Suppressor macrophage (primary cell): ENCODE data around the gene PCDHAC1.
"Not testable (repeated sequence)": the region's sequence is repeated elsewhere in the genome, so short reads cannot be mapped to it uniquely, and the experiment has no call there.

Source experiments
- DNase-seq, 4 experiments: peaks; one replicate each; pipeline ENCODE4 v3.0.0-alpha.2; 2020 to 2022
- total RNA-seq, 17 experiments: gene quantifications; one replicate each; lab custom pipeline; 2026; ENCODE audit warnings: mixed read lengths in 6 of 17, inconsistent platforms in 3 of 17; lab: John Stamatoyannopoulos, UW

Gene PCDHAC1, protein sequence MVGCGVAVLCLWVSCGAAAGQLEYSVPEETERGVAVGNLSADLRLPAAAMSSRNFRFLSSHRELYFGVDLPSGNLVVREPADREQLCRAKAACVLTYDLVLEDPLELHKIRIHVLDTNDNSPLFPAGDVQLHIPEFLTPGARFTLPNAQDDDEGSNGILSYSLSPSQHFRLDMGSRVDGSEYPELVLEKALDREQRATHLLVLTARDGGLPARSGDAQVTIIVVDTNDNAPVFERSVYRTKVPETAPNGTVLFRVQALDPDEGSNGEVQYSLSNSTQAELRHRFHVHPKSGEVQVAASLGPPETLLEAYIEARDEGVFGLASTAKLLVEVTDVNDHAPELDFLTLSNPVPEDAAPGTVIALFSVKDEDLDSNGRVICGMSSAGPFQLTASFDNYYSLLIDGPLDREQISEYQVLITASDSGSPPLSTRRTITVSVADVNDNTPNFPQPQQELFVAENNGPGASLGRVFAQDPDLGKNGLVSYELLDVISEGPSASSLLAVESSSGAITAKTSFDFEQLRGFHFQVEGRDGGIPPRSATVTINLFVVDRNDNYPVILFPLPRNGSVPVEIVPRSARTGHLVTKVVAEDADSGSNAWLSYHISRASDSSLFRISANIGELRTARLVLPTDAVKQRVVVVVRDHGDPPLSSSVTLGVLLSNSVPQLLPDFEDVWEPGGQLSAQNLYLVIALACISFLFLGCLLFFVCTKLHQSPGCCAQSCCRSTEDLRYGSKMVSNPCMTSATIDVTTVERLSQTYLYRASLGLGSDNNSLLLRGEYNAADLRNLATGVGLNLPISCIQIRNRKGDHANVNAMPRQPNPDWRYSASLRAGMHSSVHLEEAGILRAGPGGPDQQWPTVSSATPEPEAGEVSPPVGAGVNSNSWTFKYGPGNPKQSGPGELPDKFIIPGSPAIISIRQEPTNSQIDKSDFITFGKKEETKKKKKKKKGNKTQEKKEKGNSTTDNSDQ
- total RNA-seq, result 0 to 1.4 (median 0) reads per million in 17 experiments

GRCh38 chr5:140925806-140926442 is at the start of gene PCDHAC1:
PCDHAC1 (plus strand) TSS chr5:140926299; CDS start chr5:140926893, 594 bp downstream.
- no peak for DNase-seq

DNA sequence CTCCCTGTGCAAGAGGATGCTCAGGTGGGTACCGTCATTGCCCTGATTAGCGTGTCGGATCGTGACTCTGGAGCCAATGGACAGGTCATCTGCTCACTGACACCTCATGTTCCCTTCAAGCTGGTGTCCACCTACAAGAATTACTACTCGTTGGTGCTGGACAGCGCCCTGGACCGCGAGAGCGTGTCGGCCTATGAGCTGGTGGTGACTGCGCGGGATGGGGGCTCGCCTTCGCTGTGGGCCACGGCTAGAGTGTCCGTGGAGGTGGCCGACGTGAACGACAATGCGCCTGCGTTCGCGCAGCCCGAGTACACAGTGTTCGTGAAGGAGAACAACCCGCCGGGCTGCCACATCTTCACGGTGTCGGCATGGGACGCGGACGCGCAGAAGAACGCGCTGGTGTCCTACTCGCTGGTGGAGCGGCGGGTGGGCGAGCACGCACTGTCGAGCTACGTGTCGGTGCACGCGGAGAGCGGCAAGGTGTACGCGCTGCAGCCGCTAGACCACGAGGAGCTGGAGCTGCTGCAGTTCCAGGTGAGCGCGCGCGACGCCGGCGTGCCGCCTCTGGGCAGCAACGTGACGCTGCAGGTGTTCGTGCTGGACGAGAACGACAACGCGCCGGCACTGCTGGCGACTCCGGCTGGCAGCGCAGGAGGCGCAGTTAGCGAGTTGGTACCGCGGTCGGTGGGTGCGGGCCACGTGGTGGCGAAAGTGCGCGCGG is 49.4 kb upstream of the PCDHAC1 start:
- not testable (repeated sequence) for DNase-seq

DNA sequence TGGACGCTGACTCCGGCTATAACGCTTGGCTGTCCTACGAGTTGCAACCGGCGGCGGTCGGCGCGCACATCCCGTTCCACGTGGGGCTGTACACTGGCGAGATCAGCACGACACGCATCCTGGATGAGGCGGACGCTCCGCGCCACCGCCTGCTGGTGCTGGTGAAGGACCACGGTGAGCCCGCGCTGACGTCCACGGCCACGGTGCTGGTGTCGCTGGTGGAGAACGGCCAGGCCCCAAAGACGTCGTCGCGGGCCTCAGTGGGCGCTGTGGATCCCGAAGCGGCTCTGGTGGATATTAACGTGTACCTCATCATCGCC is 48.9 kb upstream of the PCDHAC1 start:
- DNase-seq, result no peak

GRCh38 chr5:140881889-140882590 is 44.1 kb upstream of the PCDHAC1 start, which contains the start of gene PCDHA13:
PCDHA13 (plus strand) TSS chr5:140882124; CDS start chr5:140882269, 145 bp downstream.
- no peak for DNase-seq

DNA sequence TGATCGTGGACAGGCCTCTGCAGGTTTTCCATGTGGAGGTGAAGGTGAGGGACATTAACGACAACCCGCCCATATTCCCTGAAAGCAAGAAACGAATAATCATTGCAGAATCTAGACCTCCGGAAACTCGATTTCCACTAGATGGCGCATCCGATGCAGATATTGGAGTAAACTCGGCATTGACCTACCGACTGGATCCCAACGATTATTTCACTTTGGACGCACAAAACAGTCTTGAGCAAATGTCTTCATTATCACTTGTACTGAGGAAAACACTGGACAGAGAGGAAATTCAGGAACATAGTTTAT is 43.6 kb upstream of the PCDHAC1 start:
- DNase-seq, result no peak

DNA sequence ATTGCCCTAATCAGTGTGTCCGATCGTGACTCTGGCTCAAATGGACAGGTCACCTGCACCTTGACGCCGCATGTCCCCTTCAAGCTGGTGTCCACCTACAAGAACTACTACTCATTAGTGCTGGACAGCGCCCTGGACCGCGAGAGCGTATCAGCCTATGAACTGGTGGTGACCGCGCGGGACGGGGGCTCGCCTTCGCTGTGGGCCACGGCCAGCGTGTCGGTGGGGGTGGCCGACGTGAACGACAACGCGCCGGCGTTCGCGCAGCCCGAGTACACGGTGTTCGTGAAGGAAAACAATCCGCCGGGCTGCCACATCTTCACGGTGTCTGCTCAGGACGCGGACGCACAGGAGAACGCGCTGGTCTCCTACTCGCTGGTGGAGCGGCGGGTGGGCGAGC is 42.7 kb upstream of the PCDHAC1 start:
- DNase-seq, result no peak

- no peak for DNase-seq
These were observed 42.0 kb upstream of the PCDHAC1 start for GRCh38 chr5:140883927-140884697.

- DNase-seq, result no peak
These were observed 9.8 kb upstream of the PCDHAC1 start for GRCh38 chr5:140916325-140916724.

- DNase-seq, result no peak
These were observed 2.5 kb upstream of the PCDHAC1 start for GRCh38 chr5:140923601-140924000.

DNA sequence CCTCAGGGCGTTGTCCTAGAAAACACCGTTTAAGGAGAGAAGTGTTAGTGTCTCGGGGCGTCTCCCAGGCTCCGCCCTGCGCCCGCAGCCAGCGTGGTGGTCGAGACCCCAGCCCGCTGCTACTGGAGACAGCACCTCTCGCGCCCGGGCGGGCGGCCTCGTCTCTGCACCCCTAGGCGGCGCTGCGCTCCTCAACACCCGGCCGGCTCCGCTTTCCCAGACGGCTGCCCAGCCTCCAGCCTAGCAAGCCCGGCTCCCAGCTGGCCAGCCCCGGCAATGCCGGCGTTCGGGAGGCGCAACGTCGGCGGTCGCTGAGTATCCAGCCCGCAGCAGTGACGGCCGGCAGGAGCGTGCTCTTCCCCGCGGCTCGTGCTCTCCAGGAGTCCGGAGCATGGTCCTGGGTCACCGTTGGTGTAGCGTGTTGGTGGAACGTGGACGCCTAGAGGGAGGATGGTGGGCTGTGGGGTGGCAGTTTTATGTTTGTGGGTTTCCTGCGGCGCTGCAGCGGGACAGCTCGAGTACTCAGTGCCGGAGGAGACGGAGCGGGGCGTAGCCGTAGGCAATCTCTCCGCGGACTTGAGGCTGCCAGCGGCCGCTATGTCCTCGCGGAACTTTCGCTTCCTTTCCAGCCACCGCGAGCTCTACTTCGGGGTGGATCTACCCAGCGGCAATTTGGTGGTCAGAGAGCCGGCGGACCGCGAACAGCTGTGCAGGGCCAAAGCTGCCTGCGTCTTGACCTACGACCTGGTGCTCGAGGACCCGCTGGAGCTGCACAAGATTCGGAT is 536 bp downstream of the PCDHAC1 start:
- peak; percentile 7 to 35 (median 17) for DNase-seq

GRCh38 chr5:140927228-140927573 is 1.1 kb downstream of the PCDHAC1 start:
- no peak for DNase-seq

DNA sequence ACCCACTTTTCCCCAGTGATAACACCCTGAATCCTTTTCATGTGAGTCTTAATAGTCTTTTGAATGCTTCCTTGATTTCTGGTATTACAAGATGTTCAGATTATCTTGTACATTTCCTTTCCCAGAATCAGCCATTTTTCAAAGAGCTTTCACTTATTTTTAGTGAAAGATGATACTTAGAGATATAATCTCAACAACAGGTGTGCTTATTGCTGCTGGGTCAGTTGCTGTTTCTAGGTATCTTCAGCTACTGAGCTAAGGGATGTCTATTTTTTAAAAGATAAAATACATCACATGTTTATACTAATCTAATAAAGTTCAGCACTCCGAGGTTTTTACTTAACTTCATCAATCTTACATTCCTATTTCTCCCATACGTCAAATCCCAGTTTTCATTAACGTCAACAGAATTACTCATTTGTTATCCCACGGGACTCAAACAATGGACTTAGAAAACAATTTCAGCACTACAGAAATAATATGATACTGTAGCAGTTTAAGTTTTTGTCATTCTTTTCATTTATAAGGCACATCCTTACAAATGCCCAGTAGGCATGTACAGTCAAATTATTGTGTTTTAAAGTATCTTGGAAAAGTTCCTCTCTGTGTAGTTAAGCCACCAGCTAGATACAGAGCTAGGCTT is 9.0 kb downstream of the PCDHAC1 start:
- DNase-seq, result no peak

DNA sequence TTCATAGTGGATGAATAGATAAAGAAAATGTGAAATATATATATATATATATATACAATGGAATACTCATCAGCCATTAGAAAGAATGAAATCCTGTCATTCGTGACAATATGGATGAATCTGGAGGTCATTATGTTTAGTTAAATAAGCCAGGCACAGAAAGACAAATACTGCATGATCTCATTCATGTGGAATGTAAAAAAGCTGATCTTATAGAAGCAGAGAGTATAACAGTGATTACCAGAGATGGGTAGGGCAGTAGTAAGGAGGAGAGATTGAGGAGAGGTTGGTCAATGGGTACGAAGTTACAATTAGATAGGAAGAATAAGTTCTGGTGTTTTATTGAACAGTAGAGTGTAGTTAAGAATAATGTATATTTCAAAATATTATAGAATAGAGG is 20.5 kb downstream of the PCDHAC1 start:
- DNase-seq, result no peak

- DNase-seq, result no peak
These were observed 25.5 kb downstream of the PCDHAC1 start for GRCh38 chr5:140951636-140952035.

DNA sequence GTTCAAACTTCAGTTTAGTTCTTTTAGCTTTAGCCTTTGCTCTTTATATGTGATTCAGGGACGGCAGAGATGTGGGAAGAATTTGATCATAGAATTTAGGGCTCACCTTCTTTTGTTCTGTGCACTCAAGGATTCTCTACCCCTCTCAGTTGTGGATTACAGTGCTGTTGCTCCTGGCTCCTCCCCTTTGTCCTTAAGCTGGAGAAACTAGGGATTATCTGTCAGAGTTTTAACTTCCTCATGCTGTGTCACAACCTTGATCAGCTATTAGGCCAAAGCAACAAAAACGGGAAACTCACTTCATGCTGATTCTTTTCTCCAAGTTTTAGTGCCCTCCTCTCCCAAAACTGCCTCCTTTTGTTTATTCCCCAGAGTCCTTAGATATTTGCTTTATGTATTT is 27.1 kb downstream of the PCDHAC1 start:
- peak in 1 of 4 experiments; percentile 1 for DNase-seq

- DNase-seq, result no peak
These were observed 36.1 kb downstream of the PCDHAC1 start for GRCh38 chr5:140962190-140962589.

DNA sequence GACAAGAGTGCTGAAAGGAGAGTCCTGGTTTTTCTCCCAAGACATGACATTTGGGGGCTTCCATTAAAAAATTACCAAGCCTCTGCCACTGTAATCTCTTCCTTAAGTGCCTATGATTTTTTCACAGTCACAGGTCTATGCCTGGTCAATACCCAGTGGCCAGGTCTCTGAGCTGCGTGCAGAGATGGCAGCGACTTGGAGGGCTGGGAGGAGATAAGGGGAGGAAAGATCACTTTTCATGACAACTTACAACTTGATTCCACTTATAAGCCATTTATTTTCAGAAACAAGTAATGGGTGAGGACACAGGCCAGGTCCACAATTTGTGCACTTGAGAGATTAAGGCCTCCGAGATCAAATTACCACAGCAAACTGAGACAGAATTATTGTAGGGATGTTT is 38.3 kb downstream of the PCDHAC1 start:
- no peak for DNase-seq

- no peak for DNase-seq
These were observed 39.8 kb downstream of the PCDHAC1 start for GRCh38 chr5:140965905-140966292.
